Measurements from ENCODE around the gene PPP6R2.

The PPP6R2 gene

GRCh38 chr22:50304528-50305392 is 38.4 kb upstream of the PPP6R2 start:
- Histone ChIP-seq H3K4me1 (ENCODE audit: control insufficient read depth, insufficient read depth, low read length) (peaks cover 21% of the 10 kb centered on the region), H3K36me3 (ENCODE audit: control insufficient read depth in 2 of 2, insufficient read depth in 1 of 2, low read length in 2 of 2) (peaks cover 0 to 40% of the 10 kb centered on the region in 2 experiments; a peak in 1 of 3 replicates), H3K27ac (ENCODE audit: extremely low read depth, low read depth, low read length) (peak overlapping the region; percentile 98), H3K4me3 (ENCODE audit: low read depth, low read length) (peak overlapping the region; percentile 89), H3K9me3 (ENCODE audit: control insufficient read depth, insufficient read depth, low read depth, low read length) (no peaks in the 10 kb centered on the region)
- TF ChIP-seq ZNF398 (tag by site-specific recombination; IDR thresholded peaks at IDR 0.05) (peak; percentile 69), ZNF843 (tag by site-specific recombination; IDR thresholded peaks at IDR 0.05) (no peak), PATZ1 (tag by site-specific recombination; IDR thresholded peaks at IDR 0.05) (no peak), ZBTB20 (tag by site-specific recombination; IDR thresholded peaks at IDR 0.05) (peak; percentile 13; the same call in 1 of the 2 replicates), ZNF48 (tag by site-specific recombination; IDR thresholded peaks at IDR 0.05) (no peak), ZNF549 (tag by site-specific recombination; IDR thresholded peaks at IDR 0.05) (no peak), ZBTB44 (tag by site-specific recombination; IDR thresholded peaks at IDR 0.05) (no peak), ZNF518A (tag by site-specific recombination; conservative IDR thresholded peaks at IDR 0.05; ENCODE audit: low read depth) (no peak), ZNF2 (tag by site-specific recombination; IDR thresholded peaks at IDR 0.05) (no peak), SP2 (tag by site-specific recombination; IDR thresholded peaks at IDR 0.05) (peak; percentile 42; the same call in 1 of the 2 replicates), KLF1 (tag by site-specific recombination; IDR thresholded peaks at IDR 0.05) (peak; percentile 95), ZBTB11 (tag by site-specific recombination; conservative IDR thresholded peaks at IDR 0.05; ENCODE audit: low read depth) (no peak), ZNF26 (tag by site-specific recombination; IDR thresholded peaks at IDR 0.05) (no peak), HIC1 (tag by site-specific recombination; IDR thresholded peaks at IDR 0.05) (peak; percentile 75)
- ChIA-PET POLR2A (interaction anchor here (0.6 to 4.7 kb wide), 4 partner anchors 11 to 203 kb away, joined by 3 to 37 read pairs (median 5); partner anchors contain the start of gene NCAPH2), CTCF (interaction anchor here (1.1 to 2.5 kb wide), 9 partner anchors 8 to 54 kb away, joined by 3 to 18 read pairs (median 5); partner anchors contain the start of genes DENND6B and HDAC10)
